ENCODE results near the gene HHIPL1. TPM values are rescaled to one million over a fixed set of nuclear protein-coding genes. Genes with fewer than 3 reads are reported as not detected.

Gene HHIPL1
- total RNA-seq, 4 donors from 2014 or later = 2.7 to 9.6 (median 3.7) TPM

DNA sequence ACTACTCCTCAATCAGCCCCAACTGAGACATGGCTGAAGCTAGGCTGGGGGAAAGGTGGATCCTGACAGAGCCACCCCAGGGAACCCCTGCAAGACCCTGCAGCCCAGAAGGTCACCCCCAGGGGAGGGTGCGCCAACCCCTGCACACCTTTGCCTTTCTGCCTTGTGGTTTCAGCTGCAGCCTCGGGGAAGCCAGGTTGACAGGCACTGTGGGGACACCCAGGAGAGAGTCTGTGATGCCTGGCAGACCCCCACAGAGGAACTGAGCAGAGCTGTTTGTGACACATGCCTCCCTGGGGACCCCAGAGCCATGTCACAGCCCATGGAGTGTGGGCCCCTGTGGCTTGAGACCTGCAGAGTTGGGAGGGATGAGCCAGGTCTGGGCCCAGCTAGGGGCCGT lies 11.8 kb upstream of the HHIPL1 start:
- Histone ChIP-seq H3K27ac (no peak overlapping the region), H3K4me1 (peaks cover 0 to 11% (median 6%) of the 10 kb centered on the region in 3 donors), H3K4me3 (no peak overlapping the region), H3K27me3 (no peaks in the 10 kb centered on the region), H3K36me3 (no peaks in the 10 kb centered on the region), H3K9me3 (no peaks in the 10 kb centered on the region)
- no peak for ATAC-seq
- TF ChIP-seq EP300 (IDR thresholded peaks at IDR 0.05) = no peak
- no peak for TF ChIP-seq POLR2A (IDR thresholded peaks at IDR 0.05)
- TF ChIP-seq, protein P1, sequence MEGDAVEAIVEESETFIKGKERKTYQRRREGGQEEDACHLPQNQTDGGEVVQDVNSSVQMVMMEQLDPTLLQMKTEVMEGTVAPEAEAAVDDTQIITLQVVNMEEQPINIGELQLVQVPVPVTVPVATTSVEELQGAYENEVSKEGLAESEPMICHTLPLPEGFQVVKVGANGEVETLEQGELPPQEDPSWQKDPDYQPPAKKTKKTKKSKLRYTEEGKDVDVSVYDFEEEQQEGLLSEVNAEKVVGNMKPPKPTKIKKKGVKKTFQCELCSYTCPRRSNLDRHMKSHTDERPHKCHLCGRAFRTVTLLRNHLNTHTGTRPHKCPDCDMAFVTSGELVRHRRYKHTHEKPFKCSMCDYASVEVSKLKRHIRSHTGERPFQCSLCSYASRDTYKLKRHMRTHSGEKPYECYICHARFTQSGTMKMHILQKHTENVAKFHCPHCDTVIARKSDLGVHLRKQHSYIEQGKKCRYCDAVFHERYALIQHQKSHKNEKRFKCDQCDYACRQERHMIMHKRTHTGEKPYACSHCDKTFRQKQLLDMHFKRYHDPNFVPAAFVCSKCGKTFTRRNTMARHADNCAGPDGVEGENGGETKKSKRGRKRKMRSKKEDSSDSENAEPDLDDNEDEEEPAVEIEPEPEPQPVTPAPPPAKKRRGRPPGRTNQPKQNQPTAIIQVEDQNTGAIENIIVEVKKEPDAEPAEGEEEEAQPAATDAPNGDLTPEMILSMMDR (IDR thresholded peaks at IDR 0.05) = no peak
- TF ChIP-seq POLR2AphosphoS5 (IDR thresholded peaks at IDR 0.05) = no peak
- 100% methylated on average over 1 of the region's 3 CpGs; no CpG with 5 or more reads in 1 of the 2 donors for WGBS, 2 donors (ENCODE audit: low coverage in 1 of 2)

DNA sequence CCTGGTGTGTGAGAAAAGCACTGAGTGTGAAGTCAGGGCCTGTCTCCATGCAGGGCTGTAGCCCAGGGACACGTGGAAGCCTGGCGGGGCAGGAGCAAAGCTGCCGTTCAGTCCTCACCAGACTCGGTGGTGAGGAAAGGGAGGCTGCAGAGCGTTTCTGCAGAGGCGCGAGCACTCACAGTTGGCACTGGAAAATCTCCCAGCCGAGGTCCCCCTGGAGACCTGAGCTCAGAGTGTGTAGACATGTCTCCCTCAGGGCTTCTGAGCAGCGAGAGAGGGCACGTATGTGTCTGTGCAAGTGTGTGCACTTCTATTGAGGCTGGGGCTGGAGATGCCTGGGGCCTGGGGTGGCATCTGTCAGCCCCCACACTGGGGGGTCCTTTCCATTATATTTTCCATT lies 11.0 kb upstream of the HHIPL1 start:
- TF ChIP-seq EP300 (IDR thresholded peaks at IDR 0.05) (no peak), POLR2A (IDR thresholded peaks at IDR 0.05) (no peak), POLR2AphosphoS5 (IDR thresholded peaks at IDR 0.05) (no peak)
- TF ChIP-seq, protein P1 (IDR thresholded peaks at IDR 0.05) = no peak
- no CpG with 5 or more reads among the region's 10 CpGs for WGBS, 2 donors (ENCODE audit: low coverage in 1 of 2)
- no peak overlapping the region for H3K4me3 ChIP-seq
- H3K27me3 ChIP-seq = no peaks in the 10 kb centered on the region
- ATAC-seq = no peak
- H3K36me3 ChIP-seq = no peaks in the 10 kb centered on the region
- no peaks in the 10 kb centered on the region for H3K9me3 ChIP-seq
- peaks cover 0 to 4% (median 2%) of the 10 kb centered on the region in 3 donors for H3K4me1 ChIP-seq
- H3K27ac ChIP-seq = no peak overlapping the region

DNA sequence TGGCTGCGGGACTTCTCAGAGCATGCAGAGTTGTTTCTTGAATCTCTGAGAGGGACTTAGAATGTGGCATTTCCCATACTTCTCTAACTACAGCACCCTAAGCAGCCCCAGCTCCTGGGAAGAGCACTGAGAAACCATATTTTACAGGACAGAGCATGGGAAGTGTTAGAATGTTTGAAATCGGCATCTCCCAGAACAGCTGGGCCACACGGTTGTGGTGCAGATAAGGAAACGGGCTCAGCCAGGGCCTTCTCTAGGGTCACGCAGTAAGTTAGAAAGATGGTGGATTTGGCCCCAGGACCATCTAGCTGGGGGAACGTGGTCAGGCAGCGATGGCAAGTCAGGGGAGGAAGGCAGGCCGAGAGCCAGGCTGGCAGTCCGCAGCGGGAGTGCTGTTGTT lies 10.5 kb upstream of the HHIPL1 start:
- H3K9me3 ChIP-seq = no peaks in the 10 kb centered on the region

DNA sequence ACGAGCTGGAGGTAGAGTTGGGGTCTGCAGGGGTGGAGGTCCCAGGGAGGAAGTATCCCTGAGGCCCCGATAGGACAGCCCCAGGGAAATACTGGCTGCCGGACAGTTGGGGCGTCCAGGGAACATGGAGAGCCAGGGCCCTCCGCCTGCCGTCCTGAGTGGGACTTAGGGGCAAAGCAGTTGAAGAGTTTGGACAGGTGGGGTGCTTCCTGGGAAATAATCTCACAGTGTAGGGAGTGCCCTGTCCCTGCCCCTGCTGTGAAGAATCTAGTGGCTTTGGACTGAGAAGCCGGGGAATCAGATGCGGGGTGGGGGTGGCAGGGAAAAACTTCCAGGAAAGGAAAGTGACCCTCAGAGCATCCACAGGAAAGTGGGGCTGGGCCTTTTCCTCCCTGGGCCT lies 9.8 kb upstream of the HHIPL1 start:
- Histone ChIP-seq H3K36me3 (no peaks in the 10 kb centered on the region), H3K4me3 (no peak overlapping the region), H3K4me1 (no peaks in the 10 kb centered on the region), H3K9me3 (no peaks in the 10 kb centered on the region), H3K27ac (no peak overlapping the region), H3K27me3 (no peaks in the 10 kb centered on the region)
- no peak for ATAC-seq
- TF ChIP-seq POLR2AphosphoS5 (IDR thresholded peaks at IDR 0.05) (no peak), EP300 (IDR thresholded peaks at IDR 0.05) (no peak)
- TF ChIP-seq, protein P1 (IDR thresholded peaks at IDR 0.05) = no peak
- 50% methylated on average over 1 of the region's 8 CpGs; no CpG with 5 or more reads in 1 of the 2 donors for WGBS, 2 donors (ENCODE audit: low coverage in 1 of 2)

More for the DNA sequence above, 10.5 kb upstream of the HHIPL1 start:
- ATAC-seq = no peak
- Histone ChIP-seq H3K36me3 (no peaks in the 10 kb centered on the region), H3K4me1 (no peaks in the 10 kb centered on the region), H3K27ac (no peak overlapping the region), H3K4me3 (no peak overlapping the region), H3K27me3 (no peaks in the 10 kb centered on the region)
- WGBS, 2 donors (ENCODE audit: low coverage in 1 of 2) = 65 to 82% methylated on average over 2 to 5 of the region's 10 CpGs
- TF ChIP-seq POLR2AphosphoS5 (IDR thresholded peaks at IDR 0.05) (no peak), EP300 (IDR thresholded peaks at IDR 0.05) (no peak), POLR2A (IDR thresholded peaks at IDR 0.05) (no peak)
- TF ChIP-seq, protein P1 (IDR thresholded peaks at IDR 0.05) = no peak

DNA sequence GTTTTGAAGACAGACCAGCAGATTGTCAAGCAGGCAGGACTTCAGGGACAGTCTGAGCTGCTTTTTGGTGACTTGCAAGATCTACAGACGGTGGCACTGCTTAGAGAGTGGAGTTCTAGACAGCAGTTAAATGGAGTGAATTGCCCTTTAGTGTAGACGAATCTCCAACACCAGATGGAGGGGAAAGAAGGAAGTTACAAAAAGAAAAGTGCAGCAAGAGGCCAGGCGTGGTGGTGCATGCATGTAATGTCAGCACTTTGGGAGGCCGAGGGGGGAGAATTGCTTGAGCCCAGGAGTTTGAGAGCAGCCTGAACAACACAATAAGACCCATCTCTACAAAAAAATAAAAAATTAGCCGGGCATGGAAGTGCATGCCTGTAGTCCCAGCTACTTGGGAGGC lies 8.4 kb upstream of the HHIPL1 start:
- Histone ChIP-seq H3K36me3 (no peaks in the 10 kb centered on the region), H3K27ac (no peak overlapping the region), H3K9me3 (no peaks in the 10 kb centered on the region), H3K4me3 (no peak overlapping the region), H3K4me1 (no peaks in the 10 kb centered on the region), H3K27me3 (no peaks in the 10 kb centered on the region)
- peak; percentile 30 for ATAC-seq
- TF ChIP-seq POLR2A (IDR thresholded peaks at IDR 0.05) = no peak
- TF ChIP-seq, protein P1 (IDR thresholded peaks at IDR 0.05) = no peak
- no peak for TF ChIP-seq POLR2AphosphoS5 (IDR thresholded peaks at IDR 0.05)
- no peak for TF ChIP-seq EP300 (IDR thresholded peaks at IDR 0.05)
- WGBS, 2 donors (ENCODE audit: low coverage in 1 of 2) = 69 to 78% methylated on average over 5 of the region's 5 CpGs
